ENCODE measurements around the gene YAE1.

DNA sequence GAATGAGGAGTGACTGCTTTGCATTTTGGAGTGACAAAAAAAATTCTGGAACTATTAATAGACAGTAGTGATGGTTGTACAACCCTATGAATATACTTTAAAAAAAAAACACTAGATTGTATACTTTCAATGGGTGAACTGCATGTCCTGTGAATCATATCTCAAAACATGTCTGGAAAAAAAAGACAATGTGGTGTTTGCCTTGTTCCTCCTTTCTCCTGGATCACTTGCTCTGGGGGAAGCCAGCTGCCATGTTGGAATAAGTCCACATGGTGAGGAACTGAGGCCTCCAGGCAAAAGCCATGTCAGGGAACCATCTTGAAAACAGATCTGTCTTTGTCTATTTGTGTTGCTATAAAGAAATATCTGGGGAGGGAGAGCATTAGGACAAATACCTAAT lies 39.5 kb upstream of the YAE1 start:
- no peak for TF ChIP-seq SUZ12 (IDR thresholded peaks at IDR 0.05; ENCODE audit: extremely low read depth, insufficient read depth, insufficient read length)
- no peak for TF ChIP-seq YY1 (IDR thresholded peaks at IDR 0.05; ENCODE audit: insufficient read depth, insufficient read length)
